PC-3 (cell line): ENCODE data around the gene NVL. TPM values are rescaled to one million over a fixed set of nuclear protein-coding genes. Genes with fewer than 3 reads are reported as not detected.

Experiments
- ATAC-seq: fragments of 200-7000 bp; cut with Tn5 transposase; 2 replicates; pipeline ENCODE4 v1.9.1; 2020; ENCODE audit warnings: mild to moderate bottlenecking, moderate library complexity
- BruUV-seq: library from RNA; stranded (reverse); fragments of 400-500 nt; replicated peaks from 2 replicates; lab custom pipeline; 2021; lab: Mats Ljungman, UMichigan
- CTCF ChIA-PET: fragments of 300-600 bp; sonication (Branson Sonifier 250); formaldehyde crosslinking; loops from one replicate; lab custom pipeline; 2022; ENCODE audit warnings: antibody characterized with exemption; lab: Charles Lee
- POLR2A ChIA-PET: fragments of 300-600 bp; sonication (Branson Sonifier 250); formaldehyde crosslinking; loops from one replicate; lab custom pipeline; 2022; ENCODE audit warnings: antibody characterized with exemption; ENCODE audit not compliant: unreplicated experiment; lab: Charles Lee
- DNase-seq: peaks from one replicate; pipeline ENCODE4 v3.0.0-alpha.2; 2015
- H2AFZ ChIP-seq: fragments of 300-600 bp; sonication (generic); 2 replicates; pipeline ENCODE4 v1.6.0; 2016; ENCODE audit warnings: antibody characterized with exemption, low read length
- H3F3A ChIP-seq: fragments of 300-600 bp; sonication (generic); one replicate; pipeline ENCODE4 v1.6.0; 2017; ENCODE audit warnings: antibody characterized with exemption, low read length, control low read depth, mild to moderate bottlenecking; ENCODE audit not compliant: unreplicated experiment
- H3K27ac ChIP-seq: fragments of 300-600 bp; sonication (generic); 2 replicates; pipeline ENCODE4 v1.5.1; 2016; ENCODE audit warnings: mild to moderate bottlenecking, low read length
- H3K27me3 ChIP-seq: fragments of 300-600 bp; sonication (generic); 2 replicates; pipeline ENCODE4 v1.6.1; 2016; ENCODE audit warnings: low read length, mixed read lengths
- H3K36me3 ChIP-seq: fragments of 300-600 bp; sonication (generic); 2 replicates; pipeline ENCODE4 v1.6.1; 2016; ENCODE audit warnings: low read depth, mixed run types, low read length, mixed read lengths
- H3K4me1 ChIP-seq: fragments of 300-600 bp; sonication (generic); 2 replicates; pipeline ENCODE4 v1.5.1; 2016; ENCODE audit warnings: low read length; ENCODE audit not compliant: insufficient read depth
- H3K4me2 ChIP-seq: fragments of 300-600 bp; sonication (generic); 2 replicates; pipeline ENCODE4 v1.6.0; 2016; ENCODE audit warnings: low read length
- H3K4me3 ChIP-seq: fragments of 300-600 bp; sonication (generic); 2 replicates; pipeline ENCODE4 v1.5.1; 2016; ENCODE audit warnings: mild to moderate bottlenecking, low read length, mixed read lengths
- H3K79me2 ChIP-seq: fragments of 300-600 bp; sonication (generic); 2 replicates; pipeline ENCODE4 v1.6.1; 2017; ENCODE audit warnings: low read length, mixed read lengths
- H3K9ac ChIP-seq: fragments of 300-600 bp; sonication (generic); 2 replicates; pipeline ENCODE4 v1.6.0; 2016; ENCODE audit warnings: mild to moderate bottlenecking, low read length
- H3K9me2 ChIP-seq: fragments of 300-600 bp; sonication (generic); replicated peaks from 2 replicates; pipeline ENCODE4 v1.6.1; 2016; ENCODE audit warnings: mixed run types, low read length, mixed read lengths
- H3K9me3 ChIP-seq: fragments of 300-600 bp; sonication (generic); 2 replicates; pipeline ENCODE4 v1.6.1; 2016; ENCODE audit warnings: low read length, mixed read lengths
- H4K20me1 ChIP-seq: fragments of 300-600 bp; sonication (generic); 2 replicates; pipeline ENCODE4 v1.6.1; 2016; ENCODE audit warnings: low read length, mixed read lengths
- EZH2phosphoT487 ChIP-seq: fragments of 300-600 bp; sonication (generic); IDR thresholded peaks from 2 replicates; pipeline ENCODE4 v1.6.1; 2018; ENCODE audit warnings: mild to moderate bottlenecking, antibody characterized with exemption, low read length, borderline replicate concordance
- intact Hi-C: fragments of 100-400 bp; cut with micrococcal nuclease; formaldehyde crosslinking; loops from 2 replicates; pipeline ENCODE4 v1.9.0; 2023
- microRNA-seq: library from miRNA; unstranded; fragments of <30 nt; microRNA quantifications from one replicate; pipeline ENCODE4 v1.1.0, GENCODE V29; 2020; ENCODE audit not compliant: unreplicated experiment
- total RNA-seq: library from RNA; depleted of rRNA; stranded (reverse); fragments of >200 nt; gene quantifications from 2 replicates; pipeline ENCODE4 v1.2.3, GENCODE V29; 2014; rRNA removed

Gene NVL
- total RNA-seq, 1 experiment from 2014 or later, result 37.1 TPM

GRCh38 chr1:224177356-224177999 lies 152.5 kb downstream of the NVL start:
- no peak for TF ChIP-seq EZH2phosphoT487
- H3K27me3 ChIP-seq, result no peaks in the 10 kb centered on the region
- DNase-seq (no peak), ATAC-seq (no peak)
- H2AFZ ChIP-seq, result no peak overlapping the region
- no peak overlapping the region for H3K4me2 ChIP-seq
- H3K4me1 ChIP-seq, result peaks cover 5% of the 10 kb centered on the region; the same call in 1 of the 2 replicates
- H4K20me1 ChIP-seq, result no peaks in the 10 kb centered on the region
- POLR2A ChIA-PET, result no interaction called here
- H3K79me2 ChIP-seq, result no peaks in the 10 kb centered on the region
- H3K9ac ChIP-seq, result no peak overlapping the region
- no peaks in the 10 kb centered on the region for H3F3A ChIP-seq
- BruUV-seq, result no TSS peak
- H3K9me3 ChIP-seq, result no peaks in the 10 kb centered on the region
- H3K27ac ChIP-seq, result no peak overlapping the region
- no peaks in the 10 kb centered on the region for H3K9me2 ChIP-seq
- no peaks in the 10 kb centered on the region for H3K36me3 ChIP-seq
- intact Hi-C loops, result no loop called here
- H3K4me3 ChIP-seq, result no peak overlapping the region
- CTCF ChIA-PET, result interaction anchor here (0.6 to 0.7 kb wide), 2 partner anchors 24 to 39 kb away, joined by 3 to 9 read pairs; no protein-coding TSS in a partner anchor

Small RNA genes lying within 50 kb of the gene (microRNA-seq; reads per million reads assigned to microRNA genes)
- gene MIR320B2, result 2.0 reads per million

Other genes with a start within 250 kb of the NVL start
- gene FBXO28, start 216.1 kb downstream of the NVL start, total RNA-seq, result 57.7 and 82.6 TPM in 2 replicates
- 71.3 and 72.2 TPM in 2 replicates for gene DEGS1, start 146.9 kb downstream of the NVL start, total RNA-seq
- 49.2 and 89.9 TPM in 2 replicates for gene CNIH4, start 26.7 kb upstream of the NVL start, total RNA-seq
- 40.7 and 45.2 TPM in 2 replicates for gene WDR26, start 104.6 kb upstream of the NVL start, total RNA-seq